IPS-18a (cell line): ENCODE measurements around the gene ZDHHC16.
A peak's percentile ranks its signal among the peaks of the same experiment; 100 is the strongest.
"Not testable (repeated sequence)": the region's sequence is repeated elsewhere in the genome, so short reads cannot be mapped to it uniquely, and the experiment has no call there.

Experiments
- H3K27ac ChIP-seq: one replicate; pipeline ENCODE4 v1.5.1; 2013; ENCODE audit warnings: low read length
- H3K27me3 ChIP-seq: one replicate; pipeline ENCODE4 v1.6.1; 2013; ENCODE audit warnings: mild to moderate bottlenecking, low read length; ENCODE audit not compliant: control insufficient read depth, insufficient read depth
- H3K36me3 ChIP-seq: one replicate; pipeline ENCODE4 v1.6.1; 2013; ENCODE audit warnings: low read depth, low read length; ENCODE audit not compliant: control insufficient read depth
- H3K4me1 ChIP-seq: one replicate; pipeline ENCODE4 v1.6.1; 2013; ENCODE audit warnings: low read depth, low read length; ENCODE audit not compliant: control insufficient read depth
- H3K4me3 ChIP-seq: one replicate; pipeline ENCODE4 v1.5.1; 2013; ENCODE audit warnings: low read length
- H3K9ac ChIP-seq: one replicate; pipeline ENCODE4 v1.6.1; 2013; ENCODE audit warnings: mild to moderate bottlenecking, low read length, moderate library complexity
- H3K9me3 ChIP-seq: one replicate; pipeline ENCODE4 v1.6.1; 2013; ENCODE audit warnings: low read depth, low read length; ENCODE audit not compliant: control insufficient read depth

The ZDHHC16 gene

GRCh38 chr10:97463363-97464132 is 17.6 kb downstream of the ZDHHC16 start:
- Histone ChIP-seq H3K36me3 (peaks cover 84% of the 10 kb centered on the region), H3K27ac (no peak overlapping the region)

DNA sequence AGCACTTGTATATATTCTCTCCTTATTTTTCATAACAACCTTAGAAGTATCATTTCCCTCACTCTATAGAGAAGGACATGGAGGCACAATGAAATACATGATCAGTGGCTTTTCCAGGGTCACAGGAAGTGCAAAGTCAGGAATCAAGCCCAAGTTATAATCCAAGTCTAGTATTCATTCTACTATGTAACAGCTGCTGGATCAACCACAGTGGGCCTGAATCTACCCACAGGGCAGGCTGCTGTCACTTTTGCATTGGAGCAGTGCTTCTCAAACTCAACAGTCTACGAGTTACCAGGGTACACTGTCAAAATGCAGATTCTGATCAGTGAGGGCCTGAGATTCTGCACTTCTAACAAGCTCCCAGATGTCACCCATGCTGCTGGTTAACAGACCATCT is 18.3 kb downstream of the ZDHHC16 start:
- Histone ChIP-seq H3K27me3 (no peaks in the 10 kb centered on the region), H3K9ac (no peak overlapping the region), H3K27ac (no peak overlapping the region), H3K4me3 (no peak overlapping the region), H3K9me3 (no peaks in the 10 kb centered on the region), H3K4me1 (no peaks in the 10 kb centered on the region), H3K36me3 (peaks cover 82% of the 10 kb centered on the region)

More at GRCh38 chr10:97463363-97464132, 17.6 kb downstream of the ZDHHC16 start:
- no peak overlapping the region for H3K9ac ChIP-seq
- H3K27me3 ChIP-seq: no peaks in the 10 kb centered on the region
- H3K9me3 ChIP-seq: no peaks in the 10 kb centered on the region
- no peak overlapping the region for H3K4me3 ChIP-seq
- H3K4me1 ChIP-seq: no peaks in the 10 kb centered on the region

DNA sequence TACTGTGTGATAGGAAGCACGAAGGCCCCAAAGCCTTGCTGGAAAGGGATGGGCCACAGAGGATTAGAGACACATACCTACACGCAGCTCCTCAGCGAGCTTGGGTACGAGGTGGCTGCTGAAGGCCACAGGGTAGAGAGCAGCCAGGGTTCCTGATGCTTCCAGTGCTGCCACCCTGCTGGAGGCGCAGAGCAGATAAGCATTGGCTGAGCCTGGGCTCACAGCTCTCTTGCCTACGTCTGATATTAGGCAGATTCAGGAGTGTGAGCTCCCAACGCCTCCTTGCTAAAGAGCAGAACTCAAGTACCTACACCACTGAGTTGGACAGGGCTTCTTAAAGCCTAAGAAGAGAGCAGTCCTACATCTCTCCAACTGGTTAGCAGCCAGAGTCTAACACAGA is 20.0 kb downstream of the ZDHHC16 start:
- Histone ChIP-seq H3K27me3 (no peaks in the 10 kb centered on the region), H3K36me3 (peaks cover 82% of the 10 kb centered on the region), H3K4me3 (no peak overlapping the region), H3K4me1 (no peaks in the 10 kb centered on the region), H3K9me3 (no peaks in the 10 kb centered on the region), H3K27ac (no peak overlapping the region), H3K9ac (no peak overlapping the region)

DNA sequence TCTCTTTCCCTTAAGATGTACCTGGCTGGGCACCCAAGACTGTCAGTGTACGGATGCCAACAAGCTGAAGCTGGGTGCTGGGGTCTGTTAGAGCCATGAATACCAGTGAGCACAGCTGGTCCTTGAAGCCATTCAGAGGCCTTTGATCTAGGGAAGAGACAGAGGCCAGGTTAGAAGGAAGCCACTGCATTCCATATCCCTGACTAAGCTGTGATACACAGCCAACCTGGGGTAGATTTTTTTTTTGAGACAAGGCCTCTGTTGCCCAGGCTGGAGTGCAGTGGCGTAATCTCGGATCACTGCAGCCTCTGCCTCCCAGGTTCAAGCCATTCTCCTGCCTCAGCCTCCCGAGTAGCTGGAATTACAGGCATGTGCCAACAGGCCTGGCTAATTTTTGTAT is 20.8 kb downstream of the ZDHHC16 start:
- H3K4me1 ChIP-seq: no peaks in the 10 kb centered on the region
- H3K9me3 ChIP-seq: no peaks in the 10 kb centered on the region
- H3K27me3 ChIP-seq: no peaks in the 10 kb centered on the region
- no peak overlapping the region for H3K27ac ChIP-seq
- no peak overlapping the region for H3K4me3 ChIP-seq
- peaks cover 75% of the 10 kb centered on the region for H3K36me3 ChIP-seq
- no peak overlapping the region for H3K9ac ChIP-seq

- Histone ChIP-seq H3K27ac (no peak overlapping the region), H3K4me3 (no peak overlapping the region), H3K36me3 (peaks cover 63% of the 10 kb centered on the region), H3K4me1 (no peaks in the 10 kb centered on the region), H3K27me3 (no peaks in the 10 kb centered on the region), H3K9me3 (no peaks in the 10 kb centered on the region), H3K9ac (no peak overlapping the region)
Measured at GRCh38 chr10:97468162-97468561, 22.2 kb downstream of the ZDHHC16 start.

DNA sequence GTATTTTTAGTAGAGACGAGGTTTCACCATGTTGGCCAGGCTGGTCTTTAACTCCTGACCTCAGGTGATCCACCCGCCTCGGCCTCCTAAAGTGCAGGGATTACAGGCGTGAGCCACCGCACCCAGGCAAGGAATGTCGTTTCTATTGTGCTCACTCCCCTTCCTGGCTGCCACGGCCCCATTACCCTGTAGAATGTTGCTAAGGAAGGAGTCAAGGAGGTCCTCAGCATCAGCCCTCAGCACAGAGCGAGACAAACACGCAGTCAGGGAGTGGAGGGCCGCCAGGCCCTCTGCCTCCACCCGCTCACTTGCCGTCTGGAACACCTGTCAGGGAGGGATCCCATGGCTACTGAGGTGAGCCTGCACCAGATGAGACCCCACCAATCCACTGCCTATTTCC is 22.8 kb downstream of the ZDHHC16 start:
- H3K9ac ChIP-seq, H3K9me3 ChIP-seq, H3K4me1 ChIP-seq, H3K27me3 ChIP-seq, H3K4me3 ChIP-seq, H3K27ac ChIP-seq: not testable (repeated sequence)
- H3K36me3 ChIP-seq: peaks cover 66% of the 10 kb centered on the region

DNA sequence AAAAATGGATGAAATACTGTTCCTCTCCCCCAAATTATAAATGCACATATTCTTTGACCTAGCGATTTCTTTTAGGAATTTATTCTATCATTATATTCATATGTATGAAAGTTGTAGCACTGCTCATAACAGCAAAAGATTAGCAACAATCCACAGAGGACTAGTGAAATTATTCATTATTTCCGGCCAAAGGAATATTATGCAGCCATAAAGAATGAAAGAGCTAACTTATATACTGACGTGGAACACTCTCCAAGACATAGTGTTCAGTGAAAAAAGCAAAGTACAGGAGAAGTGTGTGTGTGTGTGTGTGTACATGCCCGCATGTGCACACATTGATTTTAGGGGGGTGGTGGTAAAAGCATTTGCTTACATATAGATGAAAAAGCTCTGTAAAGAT is 28.9 kb downstream of the ZDHHC16 start:
- Histone ChIP-seq H3K27me3 (no peaks in the 10 kb centered on the region), H3K9ac (no peak overlapping the region), H3K4me3 (no peak overlapping the region), H3K27ac (no peak overlapping the region), H3K9me3 (no peaks in the 10 kb centered on the region), H3K4me1 (peaks cover 8% of the 10 kb centered on the region), H3K36me3 (peaks cover 72% of the 10 kb centered on the region)

GRCh38 chr10:97475936-97476594 is 30.1 kb downstream of the ZDHHC16 start:
- no peaks in the 10 kb centered on the region for H3K27me3 ChIP-seq
- H3K9me3 ChIP-seq: no peaks in the 10 kb centered on the region
- H3K4me1 ChIP-seq: peaks cover 18% of the 10 kb centered on the region
- no peak overlapping the region for H3K27ac ChIP-seq
- H3K4me3 ChIP-seq: no peak overlapping the region
- no peak overlapping the region for H3K9ac ChIP-seq
- H3K36me3 ChIP-seq: peaks cover 61% of the 10 kb centered on the region

- H3K27ac ChIP-seq: peak overlapping the region; percentile 88
- peaks cover 55% of the 10 kb centered on the region for H3K36me3 ChIP-seq
- not testable (repeated sequence) for H3K27me3 ChIP-seq, H3K9me3 ChIP-seq
- H3K4me1 ChIP-seq: peaks cover 18% of the 10 kb centered on the region
- H3K9ac ChIP-seq: peak overlapping the region; percentile 72
- H3K4me3 ChIP-seq: peak overlapping the region; percentile 21
Measured at GRCh38 chr10:97479410-97479809, 33.4 kb downstream of the ZDHHC16 start.

- Histone ChIP-seq H3K27me3 (no peaks in the 10 kb centered on the region), H3K4me1 (peaks cover 18% of the 10 kb centered on the region), H3K9ac (peak overlapping the region; percentile 72), H3K27ac (peak overlapping the region; percentile 88), H3K9me3 (no peaks in the 10 kb centered on the region), H3K36me3 (peaks cover 50% of the 10 kb centered on the region), H3K4me3 (peak overlapping the region; percentile 21)
Measured at GRCh38 chr10:97479939-97480338, 34.0 kb downstream of the ZDHHC16 start.

- no peaks in the 10 kb centered on the region for H3K9me3 ChIP-seq
- H3K36me3 ChIP-seq: peaks cover 45% of the 10 kb centered on the region
Measured at GRCh38 chr10:97481071-97481470, 35.1 kb downstream of the ZDHHC16 start.

GRCh38 chr10:97482381-97482780 is 36.4 kb downstream of the ZDHHC16 start:
- Histone ChIP-seq H3K27me3 (no peaks in the 10 kb centered on the region), H3K27ac (no peak overlapping the region), H3K9me3 (no peaks in the 10 kb centered on the region), H3K4me1 (peaks cover 18% of the 10 kb centered on the region), H3K4me3 (no peak overlapping the region), H3K9ac (no peak overlapping the region), H3K36me3 (peaks cover 32% of the 10 kb centered on the region)

More at GRCh38 chr10:97481071-97481470, 35.1 kb downstream of the ZDHHC16 start:
- Histone ChIP-seq H3K27me3 (no peaks in the 10 kb centered on the region), H3K4me3 (no peak overlapping the region), H3K27ac (peak overlapping the region; percentile 47), H3K9ac (no peak overlapping the region), H3K4me1 (peaks cover 18% of the 10 kb centered on the region)
